HEK293 (cell line): ENCODE results near the gene MSH5.

Experiments used
- CTCF ChIA-PET: fragments of 350-600 bp; formaldehyde crosslinking; extraction: SDS; loops from one replicate; lab custom pipeline; 2021; ENCODE audit warnings: antibody characterized with exemption; lab: Yijun Ruan, JAX
- POLR2A ChIA-PET: fragments of 300-600 bp; formaldehyde crosslinking; extraction: SDS; loops from one replicate; lab custom pipeline; 2020; ENCODE audit warnings: antibody characterized with exemption, inconsistent platforms; lab: Yijun Ruan, JAX
- H3K27ac ChIP-seq: fragments of 200-500 bp; sonication (Bioruptor generic); 2 replicates; pipeline ENCODE4 v1.5.1; 2014; ENCODE audit warnings: low read depth, low read length, control low read depth, inconsistent platforms; ENCODE audit errors: extremely low read depth
- H3K36me3 ChIP-seq, 2 experiments: fragments of 200-500 bp in 1 of 2; sonication (Bioruptor generic) in 1 of 2; 1 replicate in 1 of 2; 2 replicates in 1 of 2; pipeline ENCODE4 v1.5.1; 2014 to 2017; ENCODE audit warnings: inconsistent platforms in 2 of 2, low read length in 2 of 2; ENCODE audit not compliant: control insufficient read depth in 2 of 2, insufficient read depth in 1 of 2
- H3K4me1 ChIP-seq: fragments of 200-500 bp; sonication (Bioruptor generic); 2 replicates; pipeline ENCODE4 v1.5.1; 2014; ENCODE audit warnings: mild to moderate bottlenecking, low read length, inconsistent platforms; ENCODE audit not compliant: control insufficient read depth, insufficient read depth
- H3K4me3 ChIP-seq: 2 replicates; pipeline ENCODE4 v1.5.1; 2011; ENCODE audit warnings: low read depth, mild to moderate bottlenecking, control low read depth, low read length, moderate library complexity
- H3K9me3 ChIP-seq: fragments of 200-500 bp; sonication (Bioruptor generic); 2 replicates; pipeline ENCODE4 v1.5.1; 2014; ENCODE audit warnings: low read depth, low read length, inconsistent platforms; ENCODE audit not compliant: control insufficient read depth, insufficient read depth
- BCL11A ChIP-seq: fragments of 450-650 bp; formaldehyde crosslinking; IDR thresholded peaks from 2 replicates; pipeline ENCODE4 v1.5.1; 2016; ENCODE audit warnings: low read depth, missing biosample characterization, missing genetic modification characterization
- GLI2 ChIP-seq: fragments of 450-650 bp; formaldehyde crosslinking; IDR thresholded peaks from 2 replicates; pipeline ENCODE4; 2017; ENCODE audit warnings: missing biosample characterization, missing genetic modification characterization, low read depth, borderline replicate concordance
- GLI4 ChIP-seq: fragments of 450-650 bp; formaldehyde crosslinking; IDR thresholded peaks from 2 replicates; pipeline ENCODE4 v1.5.1; 2016; ENCODE audit warnings: missing biosample characterization, missing genetic modification characterization
- KLF10 ChIP-seq: fragments of 450-650 bp; IDR thresholded peaks from 2 replicates; pipeline ENCODE4 v1.5.1; 2018; ENCODE audit warnings: missing biosample characterization, mild to moderate bottlenecking, missing genetic modification characterization
- REST ChIP-seq: fragments of 450-650 bp; formaldehyde crosslinking; IDR thresholded peaks from 2 replicates; pipeline ENCODE4 v1.5.1; 2016; ENCODE audit warnings: missing biosample characterization, missing genetic modification characterization
- SETDB1 ChIP-seq: IDR thresholded peaks from one replicate; pipeline ENCODE4 v1.6.1; 2017; ENCODE audit warnings: mild to moderate bottlenecking, low read length, moderate library complexity, mixed read lengths; ENCODE audit not compliant: insufficient read length
- SP7 ChIP-seq: fragments of 450-650 bp; formaldehyde crosslinking; IDR thresholded peaks from 2 replicates; pipeline ENCODE4 v1.5.1; 2016; ENCODE audit warnings: missing biosample characterization, missing genetic modification characterization
- ZBTB7A ChIP-seq: fragments of 450-650 bp; formaldehyde crosslinking; IDR thresholded peaks from 2 replicates; pipeline ENCODE4 v1.5.1; 2016; ENCODE audit warnings: low read depth, missing biosample characterization, missing genetic modification characterization
- ZNF121 ChIP-seq: fragments of 450-650 bp; formaldehyde crosslinking; IDR thresholded peaks from 2 replicates; pipeline ENCODE4 v1.5.1; 2016; ENCODE audit warnings: missing biosample characterization, missing genetic modification characterization
- ZNF138 ChIP-seq: fragments of 450-650 bp; formaldehyde crosslinking; IDR thresholded peaks from 2 replicates; pipeline ENCODE4 v1.5.1; 2016; ENCODE audit warnings: missing biosample characterization, missing genetic modification characterization, borderline replicate concordance
- ZNF155 ChIP-seq: fragments of 450-650 bp; formaldehyde crosslinking; IDR thresholded peaks from 2 replicates; pipeline ENCODE4 v1.5.1; 2016; ENCODE audit warnings: missing biosample characterization, missing genetic modification characterization
- ZNF23 ChIP-seq: fragments of 450-650 bp; formaldehyde crosslinking; IDR thresholded peaks from 2 replicates; pipeline ENCODE4 v1.5.1; 2016; ENCODE audit warnings: missing biosample characterization, missing genetic modification characterization, borderline replicate concordance
- ZNF274 ChIP-seq, 2 experiments: fragments of 200-500 bp in 1 of 2; fragments of 450-650 bp in 1 of 2; sonication (Bioruptor generic) in 1 of 2; formaldehyde crosslinking in 1 of 2; IDR thresholded peaks; 2 replicates each; pipeline versions ENCODE4 v1.5.1 to v1.6.1; 2014 to 2016; ENCODE audit warnings: borderline replicate concordance in 1 of 2, inconsistent platforms in 1 of 2, low read length in 1 of 2, missing biosample characterization in 1 of 2, missing genetic modification characterization in 1 of 2
- ZNF37A ChIP-seq: fragments of 450-650 bp; IDR thresholded peaks from 2 replicates; pipeline ENCODE4 v1.5.1; 2018; ENCODE audit warnings: missing biosample characterization, missing genetic modification characterization
- ZNF513 ChIP-seq: fragments of 450-650 bp; IDR thresholded peaks from 2 replicates; pipeline ENCODE4 v1.5.1; 2018; ENCODE audit warnings: missing biosample characterization, missing genetic modification characterization
- ZNF521 ChIP-seq: fragments of 450-650 bp; formaldehyde crosslinking; IDR thresholded peaks from 2 replicates; pipeline ENCODE4 v1.5.1; 2017; ENCODE audit warnings: missing biosample characterization, mild to moderate bottlenecking, missing genetic modification characterization
- ZNF544 ChIP-seq: fragments of 450-650 bp; formaldehyde crosslinking; IDR thresholded peaks from 2 replicates; pipeline ENCODE4 v1.5.0; 2017; ENCODE audit warnings: missing biosample characterization, missing genetic modification characterization
- ZNF76 ChIP-seq: fragments of 450-650 bp; formaldehyde crosslinking; IDR thresholded peaks from 2 replicates; pipeline ENCODE4; 2016; ENCODE audit warnings: low read depth, missing biosample characterization, missing genetic modification characterization, borderline replicate concordance
- ZNF768 ChIP-seq: fragments of 450-650 bp; formaldehyde crosslinking; IDR thresholded peaks from 2 replicates; pipeline ENCODE4 v1.5.1; 2018; ENCODE audit warnings: missing biosample characterization, mild to moderate bottlenecking, missing genetic modification characterization
- ZNF792 ChIP-seq: fragments of 450-650 bp; formaldehyde crosslinking; IDR thresholded peaks from 2 replicates; pipeline ENCODE4 v1.5.1; 2016; ENCODE audit warnings: missing biosample characterization, missing genetic modification characterization
- ZNF843 ChIP-seq: fragments of 450-650 bp; formaldehyde crosslinking; IDR thresholded peaks from 2 replicates; pipeline ENCODE4 v1.5.1; 2016; ENCODE audit warnings: missing biosample characterization, missing genetic modification characterization
- TF ChIP-seq, protein P1 (sequence below): fragments of 450-650 bp; formaldehyde crosslinking; IDR thresholded peaks from 2 replicates; pipeline ENCODE4 v1.5.1; 2016; ENCODE audit warnings: missing biosample characterization, missing genetic modification characterization
- TF ChIP-seq, protein P2 (sequence below): fragments of 450-650 bp; formaldehyde crosslinking; IDR thresholded peaks from 2 replicates; pipeline ENCODE4 v1.5.1; 2016; ENCODE audit warnings: missing biosample characterization, missing genetic modification characterization, borderline replicate concordance
- TF ChIP-seq, protein P3 (sequence below): fragments of 450-650 bp; formaldehyde crosslinking; IDR thresholded peaks from 2 replicates; pipeline ENCODE4 v1.5.1; 2016; ENCODE audit warnings: missing biosample characterization, missing genetic modification characterization
- TF ChIP-seq, protein P4 (sequence below): sonication (generic); formaldehyde crosslinking; IDR thresholded peaks from 2 replicates; pipeline ENCODE4 v1.8.1; 2022; ENCODE audit warnings: mild to moderate bottlenecking, moderate library complexity, missing genetic modification reagents

Gene MSH5

DNA sequence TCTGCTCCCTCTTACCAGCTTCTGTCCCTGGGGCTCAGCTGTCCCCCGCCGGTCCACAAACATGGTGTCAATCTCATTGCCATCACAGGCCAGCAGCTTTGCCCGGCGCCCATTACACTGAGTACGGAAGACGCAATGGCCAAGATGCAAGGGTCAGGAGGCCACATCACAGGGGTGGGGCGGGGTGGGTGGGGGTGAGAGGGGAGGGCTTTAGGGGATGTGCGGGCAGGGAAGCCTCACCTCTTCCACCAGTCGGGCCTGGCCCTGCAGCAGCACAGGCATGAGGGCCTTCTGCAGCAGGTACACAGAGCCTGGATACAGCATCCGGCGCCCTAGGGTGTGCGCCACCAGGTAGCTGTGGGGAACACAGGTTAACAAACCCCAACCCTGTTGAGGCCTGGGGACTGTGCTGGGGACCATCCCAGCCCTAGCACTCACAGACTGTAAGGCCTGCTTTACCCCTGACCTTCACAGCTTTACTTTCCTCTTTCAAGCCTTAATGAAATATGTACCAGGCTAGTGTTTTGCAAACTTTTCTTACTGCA is 48.2 kb upstream of the MSH5 start:
- TF ChIP-seq ZNF121 (tag by site-specific recombination): no peak
- TF ChIP-seq, protein P1, sequence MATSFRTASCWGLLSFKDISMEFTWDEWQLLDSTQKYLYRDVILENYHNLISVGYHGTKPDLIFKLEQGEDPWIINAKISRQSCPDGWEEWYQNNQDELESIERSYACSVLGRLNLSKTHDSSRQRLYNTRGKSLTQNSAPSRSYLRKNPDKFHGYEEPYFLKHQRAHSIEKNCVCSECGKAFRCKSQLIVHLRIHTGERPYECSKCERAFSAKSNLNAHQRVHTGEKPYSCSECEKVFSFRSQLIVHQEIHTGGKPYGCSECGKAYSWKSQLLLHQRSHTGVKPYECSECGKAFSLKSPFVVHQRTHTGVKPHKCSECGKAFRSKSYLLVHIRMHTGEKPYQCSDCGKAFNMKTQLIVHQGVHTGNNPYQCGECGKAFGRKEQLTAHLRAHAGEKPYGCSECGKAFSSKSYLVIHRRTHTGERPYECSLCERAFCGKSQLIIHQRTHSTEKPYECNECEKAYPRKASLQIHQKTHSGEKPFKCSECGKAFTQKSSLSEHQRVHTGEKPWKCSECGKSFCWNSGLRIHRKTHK: no peak
- TF ChIP-seq ZNF23 (tag by site-specific recombination): no peak
- TF ChIP-seq, protein P2, sequence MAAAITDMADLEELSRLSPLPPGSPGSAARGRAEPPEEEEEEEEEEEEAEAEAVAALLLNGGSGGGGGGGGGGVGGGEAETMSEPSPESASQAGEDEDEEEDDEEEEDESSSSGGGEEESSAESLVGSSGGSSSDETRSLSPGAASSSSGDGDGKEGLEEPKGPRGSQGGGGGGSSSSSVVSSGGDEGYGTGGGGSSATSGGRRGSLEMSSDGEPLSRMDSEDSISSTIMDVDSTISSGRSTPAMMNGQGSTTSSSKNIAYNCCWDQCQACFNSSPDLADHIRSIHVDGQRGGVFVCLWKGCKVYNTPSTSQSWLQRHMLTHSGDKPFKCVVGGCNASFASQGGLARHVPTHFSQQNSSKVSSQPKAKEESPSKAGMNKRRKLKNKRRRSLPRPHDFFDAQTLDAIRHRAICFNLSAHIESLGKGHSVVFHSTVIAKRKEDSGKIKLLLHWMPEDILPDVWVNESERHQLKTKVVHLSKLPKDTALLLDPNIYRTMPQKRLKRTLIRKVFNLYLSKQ (tag by site-specific recombination): no peak
- no peak for TF ChIP-seq REST (tag by site-specific recombination)
- TF ChIP-seq ZNF768 (tag by site-specific recombination): no peak
- TF ChIP-seq ZNF138 (tag by site-specific recombination): no peak
- no peak for TF ChIP-seq ZBTB7A (tag by site-specific recombination)
- no peak for TF ChIP-seq ZNF843 (tag by site-specific recombination)
- TF ChIP-seq ZNF155 (tag by site-specific recombination): no peak
- TF ChIP-seq ZNF521: no peak
- no peak for TF ChIP-seq ZNF792 (tag by site-specific recombination)
- no peak for TF ChIP-seq ZNF76 (tag by site-specific recombination)
- TF ChIP-seq, protein P3, sequence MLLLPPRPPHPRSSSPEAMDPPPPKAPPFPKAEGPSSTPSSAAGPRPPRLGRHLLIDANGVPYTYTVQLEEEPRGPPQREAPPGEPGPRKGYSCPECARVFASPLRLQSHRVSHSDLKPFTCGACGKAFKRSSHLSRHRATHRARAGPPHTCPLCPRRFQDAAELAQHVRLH (tag by site-specific recombination): no peak
- CTCF ChIA-PET: interaction anchor here (0.6 to 4.6 kb wide), 8 partner anchors 8 to 197 kb away, joined by 3 to 24 read pairs (median 6); partner anchors contain the start of genes ABHD16A and LY6G5C

DNA sequence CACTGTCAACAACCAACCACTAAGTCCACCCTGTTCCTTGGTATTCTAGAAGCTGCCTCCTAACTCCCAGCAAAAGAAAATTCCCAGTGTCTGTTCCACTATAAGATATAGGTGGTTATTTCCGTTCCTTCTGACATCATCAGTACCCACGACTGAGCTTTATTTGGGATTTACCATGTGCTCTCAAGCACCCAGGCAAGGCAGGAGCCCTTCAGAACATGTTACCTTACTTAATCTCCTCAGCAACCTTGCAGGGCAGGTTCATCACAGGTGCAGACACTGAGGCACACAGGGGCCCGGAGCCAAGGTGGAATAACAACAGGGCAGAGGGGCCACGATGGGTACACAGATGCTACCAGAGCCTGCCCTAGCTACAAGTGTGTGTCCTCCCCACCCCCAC is 47.5 kb upstream of the MSH5 start:
- Histone ChIP-seq H3K27ac (no peak overlapping the region), H3K4me3 (no peak overlapping the region), H3K9me3 (no peaks in the 10 kb centered on the region), H3K36me3 (peaks cover 0 to 73% of the 10 kb centered on the region in 2 experiments; a peak in 2 of 3 replicates), H3K4me1 (no peaks in the 10 kb centered on the region)
- CTCF ChIA-PET: interaction anchor here (0.6 to 4.6 kb wide), 5 partner anchors 9 to 119 kb away, joined by 3 to 24 read pairs (median 4); partner anchors contain the start of gene LY6G5C
- POLR2A ChIA-PET: interaction anchor here (0.5 to 4.0 kb wide), 5 partner anchors 11 to 143 kb away, joined by 3 to 30 read pairs (median 6); partner anchors contain the start of genes ABHD16A and HSPA1B
- TF ChIP-seq, protein P4, sequence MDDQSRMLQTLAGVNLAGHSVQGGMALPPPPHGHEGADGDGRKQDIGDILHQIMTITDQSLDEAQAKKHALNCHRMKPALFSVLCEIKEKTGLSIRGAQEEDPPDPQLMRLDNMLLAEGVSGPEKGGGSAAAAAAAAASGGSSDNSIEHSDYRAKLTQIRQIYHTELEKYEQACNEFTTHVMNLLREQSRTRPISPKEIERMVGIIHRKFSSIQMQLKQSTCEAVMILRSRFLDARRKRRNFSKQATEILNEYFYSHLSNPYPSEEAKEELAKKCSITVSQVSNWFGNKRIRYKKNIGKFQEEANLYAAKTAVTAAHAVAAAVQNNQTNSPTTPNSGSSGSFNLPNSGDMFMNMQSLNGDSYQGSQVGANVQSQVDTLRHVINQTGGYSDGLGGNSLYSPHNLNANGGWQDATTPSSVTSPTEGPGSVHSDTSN (CRISPR knock-in tag): no peak
- no peak for TF ChIP-seq SP7 (tag by site-specific recombination)
- TF ChIP-seq GLI4 (tag by site-specific recombination): no peak
- TF ChIP-seq ZNF843 (tag by site-specific recombination): no peak
- no peak for TF ChIP-seq SETDB1
- TF ChIP-seq ZNF544 (tag by site-specific recombination): no peak
- TF ChIP-seq ZNF274 (IDR thresholded peaks at IDR 0.05; ENCODE audit: low read length): no peak
- TF ChIP-seq ZNF274 (tag by site-specific recombination; IDR thresholded peaks at IDR 0.05; ENCODE audit: borderline replicate concordance): no peak
- no peak for TF ChIP-seq GLI2 (tag by site-specific recombination)
- TF ChIP-seq ZNF37A (tag by site-specific recombination): no peak
- no peak for TF ChIP-seq KLF10 (tag by site-specific recombination)
- TF ChIP-seq BCL11A: no peak
- no peak for TF ChIP-seq ZNF513 (tag by site-specific recombination)

More for the DNA sequence above, 48.2 kb upstream of the MSH5 start:
- no peak overlapping the region for H3K27ac ChIP-seq
- POLR2A ChIA-PET: interaction anchor here (0.6 to 4.0 kb wide), 6 partner anchors 11 to 1472 kb away, joined by 3 to 30 read pairs (median 6); partner anchors contain the start of genes ABHD16A and HSPA1B
- H3K4me3 ChIP-seq: no peak overlapping the region
- H3K36me3 ChIP-seq: peaks cover 0 to 74% of the 10 kb centered on the region in 2 experiments; a peak in 2 of 3 replicates
- no peaks in the 10 kb centered on the region for H3K9me3 ChIP-seq
- H3K4me1 ChIP-seq: no peaks in the 10 kb centered on the region
